ENCODE data around the gene CA5A. TPM values are rescaled to one million over a fixed set of nuclear protein-coding genes. Genes with fewer than 3 reads are reported as not detected.

Gene CA5A
- total and polyA plus RNA-seq, 9 of the 15 experiments (the other 6 are each of a cell fraction or from before 2014, with no cell fraction given) = not detected

GRCh38 chr16:87860553-87861299 lies 75.6 kb downstream of the CA5A start (continued):
- no peak for TF ChIP-seq NFYB (IDR thresholded peaks at IDR 0.05; ENCODE audit: extremely low read depth, insufficient read length)
- TF ChIP-seq MAZ (CRISPR knock-in tag; conservative IDR thresholded peaks at IDR 0.05 in 1 of 2, IDR thresholded peaks at IDR 0.05 in 1 of 2) = no peak; a peak in 1 of 4 replicates
- TF ChIP-seq RNF2 (IDR thresholded peaks at IDR 0.05) = no peak
- TF ChIP-seq TRIM24 (IDR thresholded peaks at IDR 0.05) = no peak
- no peak for TF ChIP-seq LEF1 (IDR thresholded peaks at IDR 0.05)
- TF ChIP-seq NR2F6 (CRISPR knock-in tag; IDR thresholded peaks at IDR 0.05) = no peak
- no peak for TF ChIP-seq RBM34 (IDR thresholded peaks at IDR 0.05; ENCODE audit: borderline replicate concordance, insufficient read depth, low read length)
- no peak for TF ChIP-seq CGGBP1 (CRISPR knock-in tag; IDR thresholded peaks at IDR 0.05)
- TF ChIP-seq ZNF609 (CRISPR knock-in tag; IDR thresholded peaks at IDR 0.05; ENCODE audit: borderline replicate concordance) = no peak
- no peak for TF ChIP-seq CAMTA2 (CRISPR knock-in tag; conservative IDR thresholded peaks at IDR 0.05)
- no peak for TF ChIP-seq TAF9B (IDR thresholded peaks at IDR 0.05; ENCODE audit: partially characterized antibody)
- TF ChIP-seq PBX2 (CRISPR knock-in tag; IDR thresholded peaks at IDR 0.05; ENCODE audit: low read depth) = no peak
- TF ChIP-seq PBX2 (tag; conservative IDR thresholded peaks at IDR 0.05; ENCODE audit: low read depth) = no peak
- TF ChIP-seq SRSF7 (optimal IDR thresholded peaks at IDR 0.05; ENCODE audit: low read depth, low read length) = no peak
- peak; percentile 67 for TF ChIP-seq RBM22 (IDR thresholded peaks at IDR 0.05; ENCODE audit: low read depth, low read length, poor library complexity, severe bottlenecking)
- TF ChIP-seq STAT5A (IDR thresholded peaks at IDR 0.05; ENCODE audit: borderline replicate concordance, low read length) = no peak
- peak; percentile 27; the same call in 1 of the 2 replicates for TF ChIP-seq POLR2AphosphoS5 (IDR thresholded peaks at IDR 0.05; ENCODE audit: control insufficient read depth, insufficient read depth, low read depth, low read length)
- TF ChIP-seq GTF2E2 (tag; IDR thresholded peaks at IDR 0.05) = no peak
- no peak for TF ChIP-seq ZNF707 (CRISPR knock-in tag; conservative IDR thresholded peaks at IDR 0.05)
- no peak for TF ChIP-seq ZNF668 (CRISPR knock-in tag; IDR thresholded peaks at IDR 0.05)
- no peak for TF ChIP-seq NCOA6 (IDR thresholded peaks at IDR 0.05)
- TF ChIP-seq NCOR1 (IDR thresholded peaks at IDR 0.05) = peak; percentile 24; the same call in 1 of the 2 replicates
- no peak for TF ChIP-seq PTTG1 (tag; IDR thresholded peaks at IDR 0.05; ENCODE audit: low read depth)

Data from K562 (cell line).